GM12874 (cell line): ENCODE data around the gene INKA1.
A peak's percentile ranks its signal among the peaks of the same experiment; 100 is the strongest.

Source experiments
- CTCF ChIP-seq: IDR thresholded peaks from 2 replicates; pipeline ENCODE4 v1.5.1; 2011; ENCODE audit warnings: low read depth, mild to moderate bottlenecking, control low read depth, low read length, moderate library complexity; ENCODE audit not compliant: insufficient read depth

The INKA1 gene

GRCh38 chr3:49802719-49803464 is at the start of gene INKA1:
INKA1 (plus strand) TSS chr3:49803261; CDS start chr3:49803393, 132 bp downstream.
- TF ChIP-seq CTCF: peak; percentile 96

GRCh38 chr3:49754536-49754935 is 48.5 kb upstream of the INKA1 start:
- no peak for TF ChIP-seq CTCF

GRCh38 chr3:49756036-49756435 is 47.0 kb upstream of the INKA1 start:
- TF ChIP-seq CTCF: no peak

GRCh38 chr3:49757197-49757596 is 45.9 kb upstream of the INKA1 start:
- TF ChIP-seq CTCF: no peak

GRCh38 chr3:49759226-49759625 is 43.8 kb upstream of the INKA1 start:
- no peak for TF ChIP-seq CTCF

GRCh38 chr3:49761661-49762060 is 41.4 kb upstream of the INKA1 start:
- TF ChIP-seq CTCF: no peak

GRCh38 chr3:49763981-49764380 is 39.1 kb upstream of the INKA1 start:
- no peak for TF ChIP-seq CTCF
